ENCODE measurements around the gene DCC. TPM values are rescaled to one million over a fixed set of nuclear protein-coding genes. Genes with fewer than 3 reads are reported as not detected.

DCC gene
- total RNA-seq, 1 experiment from 2014 or later = not detected

- ATAC-seq (no peak), DNase-seq (ENCODE audit: low read depth, low spot score) (no peak)
- H3K9ac ChIP-seq (ENCODE audit: low read length) = no peak overlapping the region
- ChIA-PET RAD21 (ENCODE audit: low non-redundant PET in 1 of 2, low total read pairs in 2 of 2, uncharacterized antibody in 2 of 2, unreplicated experiment in 2 of 2) (no interaction called here), CTCF (no interaction called here), POLR2A (no interaction called here)
- H3K4me3 ChIP-seq (replicated peaks in 1 of 2; ENCODE audit: low read depth in 1 of 2, low read length in 2 of 2) = no peak overlapping the region
- H3K4me2 ChIP-seq (ENCODE audit: low read length) = no peak overlapping the region
- BruUV-seq (replicated peaks) = no TSS peak
- no peak overlapping the region for H2AFZ ChIP-seq (ENCODE audit: low read depth, low read length, poor library complexity, severe bottlenecking)
- H3K27ac ChIP-seq (ENCODE audit: low read depth, low read length) = no peak overlapping the region
- no peaks in the 10 kb centered on the region for H3K79me2 ChIP-seq (ENCODE audit: insufficient read depth, low read length)
- H3K36me3 ChIP-seq (ENCODE audit: control insufficient read depth in 1 of 2, insufficient read depth in 2 of 2, low read length in 2 of 2) = no peaks in the 10 kb centered on the region
- H3K9me2 ChIP-seq (ENCODE audit: insufficient read depth) = no peaks in the 10 kb centered on the region
- H3K4me1 ChIP-seq (ENCODE audit: control insufficient read depth in 1 of 2, insufficient read depth in 2 of 2, low read length in 2 of 2) = no peaks in the 10 kb centered on the region
- TF ChIP-seq EGR1 (IDR thresholded peaks at IDR 0.05; ENCODE audit: low read depth) (no peak), CTCF (IDR thresholded peaks at IDR 0.05 in 2 of 3, conservative IDR thresholded peaks at IDR 0.05 in 1 of 3; ENCODE audit: borderline replicate concordance in 1 of 3, insufficient read depth in 1 of 3, low read depth in 2 of 3, low read length in 2 of 3) (no peak), SIN3A (IDR thresholded peaks at IDR 0.05; ENCODE audit: low read depth) (no peak), ZNF274 (IDR thresholded peaks at IDR 0.05; ENCODE audit: low read depth, low read length) (no peak), YY1 (IDR thresholded peaks at IDR 0.05; ENCODE audit: extremely low read depth, insufficient replicate concordance, low read depth, low read length) (no peak), CBX3 (IDR thresholded peaks at IDR 0.05; ENCODE audit: low read depth) (no peak), SRF (IDR thresholded peaks at IDR 0.05; ENCODE audit: low read depth) (no peak), SP1 (IDR thresholded peaks at IDR 0.05; ENCODE audit: low read depth) (no peak), EZH2 (IDR thresholded peaks at IDR 0.05) (no peak), TCF7L2 (IDR thresholded peaks at IDR 0.05; ENCODE audit: borderline replicate concordance, extremely low read depth, insufficient read depth, insufficient read length) (no peak), FOSL1 (IDR thresholded peaks at IDR 0.05; ENCODE audit: low read depth) (no peak), POLR2A (IDR thresholded peaks at IDR 0.05; ENCODE audit: borderline replicate concordance, extremely low read depth, insufficient read depth, insufficient read length) (no peak), JUND (IDR thresholded peaks at IDR 0.05) (no peak), ZFX (IDR thresholded peaks at IDR 0.05) (no peak)
- TF ChIP-seq, protein P1, sequence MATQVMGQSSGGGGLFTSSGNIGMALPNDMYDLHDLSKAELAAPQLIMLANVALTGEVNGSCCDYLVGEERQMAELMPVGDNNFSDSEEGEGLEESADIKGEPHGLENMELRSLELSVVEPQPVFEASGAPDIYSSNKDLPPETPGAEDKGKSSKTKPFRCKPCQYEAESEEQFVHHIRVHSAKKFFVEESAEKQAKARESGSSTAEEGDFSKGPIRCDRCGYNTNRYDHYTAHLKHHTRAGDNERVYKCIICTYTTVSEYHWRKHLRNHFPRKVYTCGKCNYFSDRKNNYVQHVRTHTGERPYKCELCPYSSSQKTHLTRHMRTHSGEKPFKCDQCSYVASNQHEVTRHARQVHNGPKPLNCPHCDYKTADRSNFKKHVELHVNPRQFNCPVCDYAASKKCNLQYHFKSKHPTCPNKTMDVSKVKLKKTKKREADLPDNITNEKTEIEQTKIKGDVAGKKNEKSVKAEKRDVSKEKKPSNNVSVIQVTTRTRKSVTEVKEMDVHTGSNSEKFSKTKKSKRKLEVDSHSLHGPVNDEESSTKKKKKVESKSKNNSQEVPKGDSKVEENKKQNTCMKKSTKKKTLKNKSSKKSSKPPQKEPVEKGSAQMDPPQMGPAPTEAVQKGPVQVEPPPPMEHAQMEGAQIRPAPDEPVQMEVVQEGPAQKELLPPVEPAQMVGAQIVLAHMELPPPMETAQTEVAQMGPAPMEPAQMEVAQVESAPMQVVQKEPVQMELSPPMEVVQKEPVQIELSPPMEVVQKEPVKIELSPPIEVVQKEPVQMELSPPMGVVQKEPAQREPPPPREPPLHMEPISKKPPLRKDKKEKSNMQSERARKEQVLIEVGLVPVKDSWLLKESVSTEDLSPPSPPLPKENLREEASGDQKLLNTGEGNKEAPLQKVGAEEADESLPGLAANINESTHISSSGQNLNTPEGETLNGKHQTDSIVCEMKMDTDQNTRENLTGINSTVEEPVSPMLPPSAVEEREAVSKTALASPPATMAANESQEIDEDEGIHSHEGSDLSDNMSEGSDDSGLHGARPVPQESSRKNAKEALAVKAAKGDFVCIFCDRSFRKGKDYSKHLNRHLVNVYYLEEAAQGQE (IDR thresholded peaks at IDR 0.05; ENCODE audit: low read depth) = no peak
- TF ChIP-seq, protein P2, sequence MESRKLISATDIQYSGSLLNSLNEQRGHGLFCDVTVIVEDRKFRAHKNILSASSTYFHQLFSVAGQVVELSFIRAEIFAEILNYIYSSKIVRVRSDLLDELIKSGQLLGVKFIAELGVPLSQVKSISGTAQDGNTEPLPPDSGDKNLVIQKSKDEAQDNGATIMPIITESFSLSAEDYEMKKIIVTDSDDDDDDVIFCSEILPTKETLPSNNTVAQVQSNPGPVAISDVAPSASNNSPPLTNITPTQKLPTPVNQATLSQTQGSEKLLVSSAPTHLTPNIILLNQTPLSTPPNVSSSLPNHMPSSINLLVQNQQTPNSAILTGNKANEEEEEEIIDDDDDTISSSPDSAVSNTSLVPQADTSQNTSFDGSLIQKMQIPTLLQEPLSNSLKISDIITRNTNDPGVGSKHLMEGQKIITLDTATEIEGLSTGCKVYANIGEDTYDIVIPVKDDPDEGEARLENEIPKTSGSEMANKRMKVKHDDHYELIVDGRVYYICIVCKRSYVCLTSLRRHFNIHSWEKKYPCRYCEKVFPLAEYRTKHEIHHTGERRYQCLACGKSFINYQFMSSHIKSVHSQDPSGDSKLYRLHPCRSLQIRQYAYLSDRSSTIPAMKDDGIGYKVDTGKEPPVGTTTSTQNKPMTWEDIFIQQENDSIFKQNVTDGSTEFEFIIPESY (IDR thresholded peaks at IDR 0.05; ENCODE audit: extremely low read depth, insufficient replicate concordance, low read length) = no peak
- peaks cover 6 to 29% of the 10 kb centered on the region in 2 experiments; a peak in 3 of 4 replicates for H3K9me3 ChIP-seq (ENCODE audit: control insufficient read depth in 1 of 2, insufficient read depth in 1 of 2, low read depth in 1 of 2, low read length in 2 of 2)
- intact Hi-C loops (cut with micrococcal nuclease) = no loop called here
- H3K27me3 ChIP-seq (ENCODE audit: insufficient read depth, low read length) = no peaks in the 10 kb centered on the region
- H4K20me1 ChIP-seq (ENCODE audit: insufficient read depth) = no peaks in the 10 kb centered on the region
Observed at GRCh38 chr18:52749542-52749941, 409.5 kb downstream of the DCC start.

Data from HCT116 (cell line).